AG09309 (cell line): ENCODE results near the gene COL26A1.
"Not testable (repeated sequence)": the region's sequence is repeated elsewhere in the genome, so short reads cannot be mapped to it uniquely, and the experiment has no call there.

Experiments
- DNase-seq: peaks from one replicate; pipeline ENCODE4 v3.0.0-alpha.2; 2010; ENCODE audit warnings: low read depth
- H3K4me3 ChIP-seq: 2 replicates; pipeline ENCODE4 v1.5.1; 2011; ENCODE audit warnings: mild to moderate bottlenecking, low read depth, low read length, moderate library complexity; ENCODE audit not compliant: control insufficient read depth
- TF ChIP-seq, protein P1 (sequence below): IDR thresholded peaks from 2 replicates; pipeline ENCODE4 v1.5.1; 2011; ENCODE audit warnings: mild to moderate bottlenecking, low read depth, low read length, inconsistent platforms; ENCODE audit not compliant: insufficient read depth, control insufficient read depth; ENCODE audit errors: missing control alignments

COL26A1 gene

DNA sequence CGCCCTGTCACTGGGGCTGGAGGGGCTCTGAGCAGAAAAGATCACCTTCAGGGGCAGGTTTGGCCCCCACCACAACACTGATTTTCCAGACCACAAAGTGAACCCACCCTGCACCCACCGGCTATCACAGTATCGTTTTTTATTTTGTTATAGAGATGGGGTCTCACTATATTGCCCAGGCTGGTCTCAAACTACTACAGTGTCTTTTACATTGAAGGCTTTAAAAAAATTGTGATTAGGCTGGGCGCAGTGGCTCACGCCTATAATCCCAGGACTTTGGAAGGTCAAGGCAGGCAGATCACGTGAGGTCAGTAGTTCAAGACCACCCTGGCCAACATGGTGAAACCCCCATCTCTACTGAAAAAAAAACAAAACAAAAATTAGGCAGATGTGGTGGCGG is 125.1 kb downstream of the COL26A1 start:
- no peak overlapping the region for H3K4me3 ChIP-seq
- TF ChIP-seq, protein P1, sequence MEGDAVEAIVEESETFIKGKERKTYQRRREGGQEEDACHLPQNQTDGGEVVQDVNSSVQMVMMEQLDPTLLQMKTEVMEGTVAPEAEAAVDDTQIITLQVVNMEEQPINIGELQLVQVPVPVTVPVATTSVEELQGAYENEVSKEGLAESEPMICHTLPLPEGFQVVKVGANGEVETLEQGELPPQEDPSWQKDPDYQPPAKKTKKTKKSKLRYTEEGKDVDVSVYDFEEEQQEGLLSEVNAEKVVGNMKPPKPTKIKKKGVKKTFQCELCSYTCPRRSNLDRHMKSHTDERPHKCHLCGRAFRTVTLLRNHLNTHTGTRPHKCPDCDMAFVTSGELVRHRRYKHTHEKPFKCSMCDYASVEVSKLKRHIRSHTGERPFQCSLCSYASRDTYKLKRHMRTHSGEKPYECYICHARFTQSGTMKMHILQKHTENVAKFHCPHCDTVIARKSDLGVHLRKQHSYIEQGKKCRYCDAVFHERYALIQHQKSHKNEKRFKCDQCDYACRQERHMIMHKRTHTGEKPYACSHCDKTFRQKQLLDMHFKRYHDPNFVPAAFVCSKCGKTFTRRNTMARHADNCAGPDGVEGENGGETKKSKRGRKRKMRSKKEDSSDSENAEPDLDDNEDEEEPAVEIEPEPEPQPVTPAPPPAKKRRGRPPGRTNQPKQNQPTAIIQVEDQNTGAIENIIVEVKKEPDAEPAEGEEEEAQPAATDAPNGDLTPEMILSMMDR, result no peak
- no peak for DNase-seq

DNA sequence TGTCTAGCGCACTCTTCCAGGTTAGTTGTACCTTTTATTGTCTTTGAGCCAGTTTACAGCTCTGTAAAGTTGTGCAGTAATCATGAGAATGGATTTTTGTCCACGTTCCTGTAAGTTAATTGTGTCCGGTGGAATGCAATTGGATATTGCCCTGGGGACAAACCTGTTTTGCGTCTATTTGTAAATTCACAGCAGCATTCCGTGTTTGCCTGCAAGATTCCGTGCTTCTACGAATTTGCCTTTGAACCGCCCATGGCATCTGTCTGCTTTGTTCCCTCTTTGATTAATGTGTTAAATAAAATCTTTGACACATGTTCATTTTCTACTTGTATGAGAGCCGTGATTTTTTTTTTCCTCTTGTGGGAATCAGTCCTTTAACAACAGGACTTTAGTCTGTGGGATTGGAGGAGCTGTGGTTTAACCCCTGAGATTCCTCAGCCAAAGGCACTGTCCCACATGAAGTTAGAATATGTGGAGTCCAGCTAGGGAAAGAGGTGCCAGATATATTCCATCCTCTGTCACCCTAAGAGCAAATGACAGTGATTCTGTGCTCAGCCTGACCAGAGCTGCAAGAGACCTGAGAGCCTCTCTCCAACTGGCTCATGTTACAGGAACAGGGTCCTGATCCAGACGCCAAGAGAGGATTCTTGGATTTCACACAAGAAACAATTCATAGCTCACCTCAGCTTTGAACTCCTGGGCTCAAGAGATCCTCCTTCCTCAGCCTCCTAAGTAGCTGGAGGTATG is 126.3 kb downstream of the COL26A1 start:
- DNase-seq, result no peak
- TF ChIP-seq, protein P1, result no peak
- H3K4me3 ChIP-seq, result no peak overlapping the region

DNA sequence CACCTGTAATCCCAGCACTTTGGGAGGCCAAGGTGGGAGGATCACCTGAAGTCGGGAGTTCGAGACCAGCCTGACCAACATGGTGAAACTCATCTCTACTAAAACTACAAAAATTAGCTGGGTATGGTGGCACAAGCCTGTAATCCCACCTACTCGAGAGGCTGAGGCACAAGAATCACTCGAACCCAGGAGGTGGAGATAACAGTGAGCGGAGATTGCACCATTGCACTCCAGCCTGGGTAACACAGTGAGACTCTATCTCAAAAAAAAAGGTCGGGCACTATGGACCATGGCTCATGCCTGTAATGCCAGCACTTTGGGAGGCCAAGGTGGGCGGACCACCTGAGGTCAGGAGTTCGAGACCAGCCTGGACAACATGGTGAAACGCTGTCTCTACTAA is 127.8 kb downstream of the COL26A1 start:
- H3K4me3 ChIP-seq, DNase-seq: not testable (repeated sequence)

DNA sequence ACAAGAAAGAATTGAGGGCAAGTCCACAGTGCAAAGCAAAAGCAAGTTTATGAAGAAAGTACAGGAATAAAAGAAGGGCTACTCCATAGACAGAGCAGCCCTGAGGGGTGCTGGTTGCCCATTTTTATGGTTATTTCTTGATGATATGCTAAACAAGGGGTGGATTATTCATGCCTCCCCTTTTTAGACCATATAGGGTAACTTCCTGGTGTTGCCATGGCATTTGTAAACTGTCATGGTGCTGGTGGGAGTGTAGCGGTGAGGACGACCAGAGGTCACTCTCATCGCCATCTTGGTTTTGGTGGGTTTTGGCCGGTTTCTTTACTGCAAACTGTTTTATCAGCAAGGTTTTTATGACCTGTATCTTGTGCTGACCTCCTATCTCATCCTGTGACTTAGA is 128.8 kb downstream of the COL26A1 start:
- not testable (repeated sequence) for DNase-seq, H3K4me3 ChIP-seq

DNA sequence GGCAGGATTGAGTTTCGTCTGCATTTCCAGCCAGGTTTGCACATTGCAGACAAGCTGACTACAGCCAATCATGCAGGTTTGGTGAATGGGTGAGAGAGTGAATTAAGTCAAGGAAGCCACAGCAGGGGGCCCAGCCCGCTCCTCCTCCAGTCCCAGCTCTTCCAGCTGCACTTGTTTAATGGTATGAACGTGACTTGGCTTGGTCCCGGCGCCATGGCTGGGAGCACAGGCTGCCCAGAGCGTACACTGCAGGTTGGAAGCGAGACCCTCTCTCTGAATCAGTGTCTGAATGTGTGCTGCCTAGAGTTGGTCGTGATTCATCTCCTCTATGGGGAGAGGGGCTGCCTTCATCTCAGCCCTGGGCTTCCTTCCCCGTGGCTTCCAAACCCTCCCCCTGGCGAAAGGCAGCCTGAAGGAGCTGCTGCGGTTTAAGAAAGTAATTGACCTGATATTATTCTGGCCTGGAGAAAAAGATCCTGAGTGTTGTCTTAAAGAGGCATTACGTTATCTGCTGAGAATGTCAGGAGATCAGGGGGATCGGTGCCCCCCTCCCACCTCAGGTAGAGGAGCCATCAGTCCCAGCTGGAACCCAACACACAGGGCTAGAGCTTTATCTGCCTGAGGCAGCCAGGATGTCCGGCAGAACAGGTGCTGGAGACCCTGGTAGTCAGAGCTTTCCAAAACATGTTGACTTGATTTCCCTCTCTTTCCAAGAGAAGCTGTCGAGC is 132.1 kb downstream of the COL26A1 start:
- DNase-seq, result no peak
- H3K4me3 ChIP-seq, result no peak overlapping the region
- TF ChIP-seq, protein P1, result no peak

DNA sequence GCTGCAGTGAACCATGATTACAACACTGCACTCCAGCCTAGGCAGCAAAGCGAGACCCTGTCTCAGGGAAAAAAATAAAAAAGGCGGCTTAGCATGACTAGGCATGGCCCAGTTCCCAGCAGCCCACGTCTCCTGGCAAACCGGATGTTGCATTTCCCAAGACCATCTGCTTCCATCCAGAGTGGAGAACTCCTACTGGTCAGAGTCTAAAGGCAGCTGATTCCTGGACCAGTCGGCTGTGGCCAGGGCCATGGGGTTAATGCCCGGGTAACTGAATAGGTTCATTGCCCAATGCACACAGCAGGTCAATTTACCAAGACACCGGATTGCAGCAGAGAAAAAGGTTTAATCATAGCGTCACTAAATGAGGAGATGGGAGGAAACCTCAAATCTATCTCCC is 133.3 kb downstream of the COL26A1 start:
- TF ChIP-seq, protein P1, result no peak
- H3K4me3 ChIP-seq, result no peak overlapping the region
- no peak for DNase-seq

DNA sequence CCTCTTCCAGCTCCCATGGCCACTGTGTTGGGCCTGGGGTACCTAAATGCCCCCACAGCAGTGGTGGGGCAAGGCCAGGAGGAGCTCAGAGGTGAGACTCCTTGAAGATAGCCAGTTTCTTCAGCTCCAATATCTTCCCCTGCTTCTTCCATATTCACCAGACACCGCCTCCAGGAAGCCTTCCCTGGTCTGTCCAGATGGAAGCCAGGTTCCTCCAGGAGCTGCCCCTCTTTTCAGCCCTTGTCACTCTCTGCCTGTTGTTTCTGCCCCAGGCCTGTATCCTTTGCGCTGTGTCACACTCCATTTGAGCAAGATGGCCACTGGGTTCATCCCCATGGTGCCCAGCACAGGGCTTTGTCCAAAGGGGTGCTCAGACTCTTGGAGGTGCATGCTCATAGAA is 138.7 kb downstream of the COL26A1 start:
- TF ChIP-seq, protein P1, result no peak
- DNase-seq, result no peak
- no peak overlapping the region for H3K4me3 ChIP-seq
